ENCODE measurements around the gene ZDHHC18.
A peak's percentile ranks its signal among the peaks of the same experiment; 100 is the strongest.

ZDHHC18 gene

DNA sequence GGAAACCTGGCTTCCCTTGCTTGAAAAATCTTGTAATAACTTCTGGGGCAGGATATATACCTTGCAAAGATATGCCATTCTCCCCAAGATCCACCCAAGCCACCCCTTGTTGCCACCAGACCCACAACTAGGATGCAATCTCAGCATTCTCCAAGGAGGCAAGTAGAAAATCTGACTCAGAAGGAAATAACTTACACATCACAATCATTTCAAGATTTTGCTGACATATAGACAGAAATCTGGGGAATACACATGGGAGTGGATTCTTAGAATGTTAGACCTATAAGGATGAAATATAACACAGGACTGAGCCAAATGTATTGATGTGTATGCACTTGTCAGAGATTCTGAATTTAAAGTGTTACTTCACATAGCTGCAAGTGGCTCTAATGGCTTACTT lies 14.8 kb upstream of the ZDHHC18 start:
- no peak for DNase-seq (ENCODE audit: low read depth)
- TF ChIP-seq, protein P1, sequence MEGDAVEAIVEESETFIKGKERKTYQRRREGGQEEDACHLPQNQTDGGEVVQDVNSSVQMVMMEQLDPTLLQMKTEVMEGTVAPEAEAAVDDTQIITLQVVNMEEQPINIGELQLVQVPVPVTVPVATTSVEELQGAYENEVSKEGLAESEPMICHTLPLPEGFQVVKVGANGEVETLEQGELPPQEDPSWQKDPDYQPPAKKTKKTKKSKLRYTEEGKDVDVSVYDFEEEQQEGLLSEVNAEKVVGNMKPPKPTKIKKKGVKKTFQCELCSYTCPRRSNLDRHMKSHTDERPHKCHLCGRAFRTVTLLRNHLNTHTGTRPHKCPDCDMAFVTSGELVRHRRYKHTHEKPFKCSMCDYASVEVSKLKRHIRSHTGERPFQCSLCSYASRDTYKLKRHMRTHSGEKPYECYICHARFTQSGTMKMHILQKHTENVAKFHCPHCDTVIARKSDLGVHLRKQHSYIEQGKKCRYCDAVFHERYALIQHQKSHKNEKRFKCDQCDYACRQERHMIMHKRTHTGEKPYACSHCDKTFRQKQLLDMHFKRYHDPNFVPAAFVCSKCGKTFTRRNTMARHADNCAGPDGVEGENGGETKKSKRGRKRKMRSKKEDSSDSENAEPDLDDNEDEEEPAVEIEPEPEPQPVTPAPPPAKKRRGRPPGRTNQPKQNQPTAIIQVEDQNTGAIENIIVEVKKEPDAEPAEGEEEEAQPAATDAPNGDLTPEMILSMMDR (IDR thresholded peaks at IDR 0.05; ENCODE audit: insufficient read depth, low read depth, low read length, missing control alignments), result no peak
- no peak overlapping the region for H3K4me3 ChIP-seq (ENCODE audit: low read depth, low read length)

DNA sequence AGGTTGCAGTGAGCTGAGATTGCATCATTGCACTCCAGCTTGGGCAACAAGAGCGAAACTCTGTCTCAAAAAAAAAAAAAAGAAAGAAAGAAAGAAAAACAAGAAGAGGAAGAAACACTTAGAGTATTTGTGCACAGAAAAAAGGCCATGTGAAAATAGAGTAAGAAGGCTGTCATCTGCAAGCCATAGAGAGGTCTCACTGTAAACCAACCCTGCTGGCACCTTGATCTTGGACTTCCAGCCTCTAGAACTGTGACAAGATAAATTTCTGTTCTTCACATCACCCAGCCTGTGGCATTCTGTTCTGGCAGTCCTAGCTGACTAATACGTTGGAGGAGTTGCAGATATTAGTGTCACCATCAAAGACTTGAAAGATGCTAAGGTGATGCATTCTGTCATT lies 12.1 kb upstream of the ZDHHC18 start:
- DNase-seq (ENCODE audit: low read depth), result no peak
- TF ChIP-seq, protein P1 (IDR thresholded peaks at IDR 0.05; ENCODE audit: insufficient read depth, low read depth, low read length, missing control alignments), result no peak
- no peak overlapping the region for H3K4me3 ChIP-seq (ENCODE audit: low read depth, low read length)

- TF ChIP-seq, protein P1 (IDR thresholded peaks at IDR 0.05; ENCODE audit: insufficient read depth, low read depth, low read length, missing control alignments), result no peak
- no peak overlapping the region for H3K4me3 ChIP-seq (ENCODE audit: low read depth, low read length)
- no peak for DNase-seq (ENCODE audit: low read depth)
Observed at GRCh38 chr1:26814893-26815292, 11.6 kb upstream of the ZDHHC18 start.

DNA sequence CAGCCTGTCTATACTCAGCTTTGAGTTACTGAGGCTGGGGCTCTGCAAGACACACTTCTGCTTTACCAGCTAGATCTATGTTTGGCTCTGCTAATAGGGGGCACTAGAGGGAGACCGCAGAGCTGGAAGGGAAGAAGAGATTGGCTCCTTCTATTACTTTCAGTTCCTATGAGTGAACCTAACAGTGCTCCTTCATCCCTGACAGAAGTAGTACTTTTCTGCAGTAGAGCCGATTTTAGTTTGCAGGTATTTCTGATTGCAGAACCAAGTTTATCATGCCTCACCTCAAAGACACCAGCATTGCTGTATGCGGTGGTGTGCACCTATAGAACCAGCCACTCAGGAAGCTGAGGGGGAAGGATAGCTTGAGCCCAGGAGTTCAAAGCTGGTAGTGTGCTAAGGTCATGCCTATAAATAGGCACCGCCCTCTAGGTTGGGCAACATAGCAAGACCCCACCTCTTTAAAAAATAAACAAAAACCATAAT lies 5.7 kb upstream of the ZDHHC18 start:
- no peak overlapping the region for H3K4me3 ChIP-seq (ENCODE audit: low read depth, low read length)
- TF ChIP-seq, protein P1 (IDR thresholded peaks at IDR 0.05; ENCODE audit: insufficient read depth, low read depth, low read length, missing control alignments), result peak; percentile 48
- peak; percentile 84 for DNase-seq (ENCODE audit: low read depth)

DNA sequence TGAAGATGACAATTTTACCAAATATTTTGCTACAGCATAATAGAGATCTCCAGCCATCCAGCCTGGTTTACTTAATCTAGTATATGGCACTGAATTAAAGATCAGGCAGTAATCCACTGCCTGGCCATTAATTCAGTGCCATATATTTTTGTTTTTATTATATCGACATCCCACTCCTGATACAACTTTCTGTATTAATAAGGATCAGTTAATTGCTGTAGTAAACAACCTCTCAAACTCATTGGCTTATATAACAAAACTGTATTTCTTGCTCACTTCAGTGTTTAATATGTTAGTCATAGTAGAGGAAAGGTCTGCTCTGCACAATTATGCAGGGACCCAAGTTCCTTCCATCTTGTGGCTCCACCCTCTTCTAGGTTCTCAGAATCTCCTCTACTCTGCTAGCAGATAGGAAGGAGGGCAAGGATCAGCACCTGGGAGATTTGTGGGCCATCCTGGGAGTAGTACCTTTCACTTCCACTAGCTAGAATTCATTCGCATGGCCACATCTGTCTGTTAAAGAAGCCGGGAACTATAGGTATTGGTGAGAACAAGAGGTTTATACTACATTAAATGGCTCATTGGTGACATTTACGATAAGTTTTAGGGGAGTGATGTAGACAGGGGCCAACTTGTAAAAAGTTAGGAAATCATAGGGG lies 3.6 kb upstream of the ZDHHC18 start:
- TF ChIP-seq, protein P1 (IDR thresholded peaks at IDR 0.05; ENCODE audit: insufficient read depth, low read depth, low read length, missing control alignments), result peak; percentile 5
- no peak for DNase-seq (ENCODE audit: low read depth)
- H3K4me3 ChIP-seq (ENCODE audit: low read depth, low read length), result no peak overlapping the region

DNA sequence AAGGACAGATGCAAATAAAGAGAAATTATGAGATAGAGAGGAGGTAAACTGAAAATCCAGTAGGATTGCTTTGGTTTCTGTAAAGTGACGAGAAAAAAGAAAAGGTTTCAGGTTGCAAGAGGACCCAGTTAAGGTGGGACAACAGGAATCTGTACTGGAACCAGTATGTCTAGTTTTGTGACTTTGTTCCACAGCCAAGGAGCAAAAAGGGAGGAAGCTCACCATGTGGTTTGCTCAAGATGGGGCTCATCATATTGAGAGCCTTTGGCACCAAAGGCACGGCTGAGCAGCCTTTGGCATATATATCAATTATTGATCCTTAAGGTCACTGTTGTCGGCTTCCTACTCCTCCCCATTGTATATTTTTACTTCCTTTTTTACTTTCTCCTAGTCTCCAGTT lies 1.8 kb upstream of the ZDHHC18 start:
- no peak overlapping the region for H3K4me3 ChIP-seq (ENCODE audit: low read depth, low read length)
- DNase-seq (ENCODE audit: low read depth), result no peak
- TF ChIP-seq, protein P1 (IDR thresholded peaks at IDR 0.05; ENCODE audit: insufficient read depth, low read depth, low read length, missing control alignments), result no peak

DNA sequence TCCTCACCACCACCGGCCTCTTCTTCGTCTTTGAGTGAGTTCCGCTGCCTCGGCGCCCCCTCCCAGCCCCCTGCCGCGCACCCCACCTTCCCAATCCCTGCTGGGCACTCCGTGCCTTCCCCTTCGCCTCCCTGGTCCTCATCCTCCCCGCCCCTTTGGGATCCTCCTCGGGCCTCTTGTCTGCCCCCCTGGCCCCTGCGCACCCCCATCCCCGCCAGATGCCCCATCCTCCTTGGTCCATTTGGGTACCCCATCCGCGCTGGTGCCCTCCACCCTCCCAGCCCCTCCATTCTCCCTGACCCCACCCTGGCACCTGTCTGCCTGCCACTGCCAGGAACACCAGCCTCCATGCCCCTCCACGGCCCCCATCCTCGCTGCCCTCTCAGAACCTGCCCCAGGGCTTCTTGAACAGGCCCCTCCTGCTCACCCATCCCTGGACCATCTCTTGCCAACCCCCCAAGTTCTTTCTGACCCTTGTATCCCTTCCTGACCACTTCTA lies 667 bp downstream of the ZDHHC18 start:
- peak overlapping the region; percentile 65 for H3K4me3 ChIP-seq (ENCODE audit: low read depth, low read length)
- TF ChIP-seq, protein P1 (IDR thresholded peaks at IDR 0.05; ENCODE audit: insufficient read depth, low read depth, low read length, missing control alignments), result no peak
- no peak for DNase-seq (ENCODE audit: low read depth)
